ENCODE data around the gene CDH23. TPM values are rescaled to one million over a fixed set of nuclear protein-coding genes. Genes with fewer than 3 reads are reported as not detected.

CDH23 gene
- total and polyA plus RNA-seq, 2 of the 8 experiments (the other 6 are each of a cell fraction or from before 2014, with no cell fraction given) = 1.9 to 4.9 TPM

GRCh38 chr10:71392791-71393781 lies 3.6 kb upstream of the CDH23 start (continued):
- TF ChIP-seq CHD7 (IDR thresholded peaks at IDR 0.05; ENCODE audit: insufficient replicate concordance, low read length) (no peak), SAP30 (IDR thresholded peaks at IDR 0.05; ENCODE audit: insufficient read depth, insufficient replicate concordance, low read length) (no peak), BCL11A (IDR thresholded peaks at IDR 0.05; ENCODE audit: low read depth in 2 of 2, low read length in 2 of 2) (no peak), CHD2 (IDR thresholded peaks at IDR 0.05; ENCODE audit: low read length) (no peak), SRF (IDR thresholded peaks at IDR 0.05; ENCODE audit: low read depth, low read length) (no peak), MAFK (IDR thresholded peaks at IDR 0.05; ENCODE audit: low read depth, low read length) (no peak), GABPA (IDR thresholded peaks at IDR 0.05; ENCODE audit: borderline replicate concordance, insufficient read depth, low read length) (no peak), RNF2 (IDR thresholded peaks at IDR 0.05; ENCODE audit: borderline replicate concordance, low read depth, low read length, missing control alignments, poor library complexity, severe bottlenecking) (no peak), HDAC6 (IDR thresholded peaks at IDR 0.05; ENCODE audit: low read depth, low read length) (no peak)
